ENCODE measurements around the gene DCDC1.

DNA sequence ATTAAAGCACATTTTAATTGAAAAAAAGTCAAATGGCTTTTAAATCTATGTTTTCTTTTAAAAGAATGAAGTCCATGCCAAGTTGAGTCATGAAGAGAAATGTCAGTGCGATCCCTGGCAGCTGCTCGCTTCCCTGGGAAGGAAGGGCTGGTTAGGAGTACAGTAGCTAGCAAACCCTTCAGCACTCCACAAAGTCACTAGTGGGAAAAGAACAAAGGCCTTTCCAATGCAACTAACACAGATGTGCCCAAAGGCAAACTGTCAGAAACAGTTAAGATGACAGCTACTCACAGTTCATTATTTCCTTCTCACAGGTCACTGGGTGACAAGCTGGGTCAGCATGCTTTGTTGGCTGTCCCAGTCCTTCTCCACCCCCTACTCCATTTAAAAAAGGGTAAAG, 308.7 kb downstream of the DCDC1 start:
- TF ChIP-seq POLR2A (IDR thresholded peaks at IDR 0.05; ENCODE audit: low read length) (no peak), GATA1 (IDR thresholded peaks at IDR 0.05; ENCODE audit: low read depth, low read length) (no peak)
